AML-193 (cell line): ENCODE results near the gene LTA4H.
"Not testable (repeated sequence)": the region's sequence is repeated elsewhere in the genome, so short reads cannot be mapped to it uniquely, and the experiment has no call there.

Source experiments
- DNase-seq, 2 experiments: peaks; one replicate each; lab custom pipeline; 2025; lab: John Stamatoyannopoulos, UW

The LTA4H gene

DNA sequence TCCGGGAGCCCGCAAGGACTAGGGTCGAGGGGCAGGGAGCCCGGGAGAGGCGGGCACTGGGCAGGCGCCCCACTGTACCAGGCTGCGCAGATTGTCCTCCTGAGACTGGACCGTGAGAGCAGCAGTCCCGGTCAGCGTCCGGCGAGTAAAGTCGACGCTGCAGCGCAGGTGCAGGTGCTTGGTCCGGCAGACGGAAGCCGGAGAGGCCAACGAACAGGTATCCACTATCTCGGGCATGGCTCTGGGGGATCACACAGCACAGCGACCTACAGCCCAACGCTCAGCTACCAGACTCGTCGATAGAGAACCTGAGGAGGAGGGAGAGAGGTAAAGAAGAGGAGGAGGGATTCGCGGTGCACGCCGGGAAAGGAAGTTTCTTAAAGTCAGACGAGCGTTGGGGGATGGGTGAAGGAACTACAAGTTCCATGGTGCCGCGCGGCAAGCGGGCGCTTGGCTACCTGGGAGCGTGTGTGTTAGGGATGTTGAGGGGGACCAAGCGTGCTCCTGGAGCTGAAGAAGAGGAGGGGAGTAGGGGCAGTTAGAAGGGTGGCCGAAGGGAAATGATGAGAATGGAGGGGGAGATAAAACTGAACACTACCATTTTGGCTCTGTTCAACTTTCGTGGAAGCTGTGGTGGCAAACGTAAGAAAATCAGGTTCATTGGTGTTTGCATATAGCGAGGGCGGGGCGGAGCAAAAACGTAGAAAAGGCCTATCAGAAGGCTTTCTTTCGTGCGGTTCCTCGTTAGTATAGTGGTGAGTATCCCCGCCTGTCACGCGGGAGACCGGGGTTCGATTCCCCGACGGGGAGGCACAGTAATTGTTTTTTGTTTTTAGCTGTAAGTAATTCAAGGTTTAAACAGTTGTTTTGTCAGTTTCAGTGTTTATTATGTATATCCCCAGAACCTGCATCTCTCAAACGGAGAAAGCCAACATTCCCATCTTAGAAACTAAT, at the start of gene LTA4H:
Gene LTA4H, minus strand, starts transcription at position 305 of the 954 bp plus-strand sequence. Its CDS starts 68 bp downstream, at position 237.
- peak; percentile 98 to 99 for DNase-seq

GRCh38 chr12:96084624-96085023, 49.2 kb upstream of the LTA4H start:
- DNase-seq, result no peak

DNA sequence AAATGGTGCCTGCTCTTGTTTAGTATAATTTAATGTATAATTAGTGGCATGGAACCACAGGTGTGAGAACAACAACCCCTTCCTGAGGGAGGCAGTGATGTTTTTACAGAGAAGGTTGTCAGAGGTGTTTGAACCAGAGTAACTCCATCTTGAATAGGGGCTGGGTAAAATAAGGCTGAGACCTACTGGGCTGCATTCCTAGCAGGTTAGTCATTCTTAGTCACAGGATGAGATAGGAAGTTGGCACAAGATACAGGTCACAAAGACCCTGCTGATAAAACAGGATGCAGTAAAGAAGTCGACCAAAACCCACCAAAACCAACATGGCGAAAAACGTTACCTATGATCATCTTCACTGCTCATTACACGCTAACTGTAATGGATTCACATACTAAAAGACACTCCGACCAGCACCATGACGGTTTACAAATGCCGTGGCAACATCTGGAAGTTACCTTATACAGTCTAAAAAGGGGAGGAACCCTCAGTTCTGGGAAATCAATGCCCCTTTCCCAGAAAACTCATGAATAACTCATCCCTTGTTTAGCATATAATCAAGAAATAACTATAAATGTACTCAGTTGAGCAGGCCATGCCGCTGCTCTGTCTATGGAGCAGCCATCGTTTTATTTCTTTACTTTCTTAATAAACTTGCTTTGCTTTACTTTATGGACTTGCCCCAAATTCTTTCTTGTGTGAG, 47.8 kb upstream of the LTA4H start:
- DNase-seq, result no peak

DNA sequence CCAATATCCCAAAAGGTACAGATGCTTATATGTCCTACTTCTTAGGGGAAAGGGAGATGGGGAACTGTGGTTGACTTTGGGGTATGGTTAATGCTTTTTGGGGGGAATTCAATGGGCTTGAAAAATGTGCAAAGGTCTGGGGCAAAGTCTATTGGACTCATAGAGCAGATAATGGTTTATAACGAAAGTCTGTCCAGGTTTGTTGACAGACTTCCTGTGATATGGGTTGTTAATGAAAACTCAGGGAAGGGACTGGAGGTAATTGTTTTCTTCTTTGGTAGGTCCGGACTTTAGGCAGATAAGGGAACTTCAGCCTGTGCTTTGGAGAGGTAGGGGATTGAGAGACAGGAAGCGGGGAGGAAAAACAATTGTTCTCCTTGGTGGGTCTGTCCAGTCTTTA, 46.2 kb upstream of the LTA4H start:
- no peak for DNase-seq

DNA sequence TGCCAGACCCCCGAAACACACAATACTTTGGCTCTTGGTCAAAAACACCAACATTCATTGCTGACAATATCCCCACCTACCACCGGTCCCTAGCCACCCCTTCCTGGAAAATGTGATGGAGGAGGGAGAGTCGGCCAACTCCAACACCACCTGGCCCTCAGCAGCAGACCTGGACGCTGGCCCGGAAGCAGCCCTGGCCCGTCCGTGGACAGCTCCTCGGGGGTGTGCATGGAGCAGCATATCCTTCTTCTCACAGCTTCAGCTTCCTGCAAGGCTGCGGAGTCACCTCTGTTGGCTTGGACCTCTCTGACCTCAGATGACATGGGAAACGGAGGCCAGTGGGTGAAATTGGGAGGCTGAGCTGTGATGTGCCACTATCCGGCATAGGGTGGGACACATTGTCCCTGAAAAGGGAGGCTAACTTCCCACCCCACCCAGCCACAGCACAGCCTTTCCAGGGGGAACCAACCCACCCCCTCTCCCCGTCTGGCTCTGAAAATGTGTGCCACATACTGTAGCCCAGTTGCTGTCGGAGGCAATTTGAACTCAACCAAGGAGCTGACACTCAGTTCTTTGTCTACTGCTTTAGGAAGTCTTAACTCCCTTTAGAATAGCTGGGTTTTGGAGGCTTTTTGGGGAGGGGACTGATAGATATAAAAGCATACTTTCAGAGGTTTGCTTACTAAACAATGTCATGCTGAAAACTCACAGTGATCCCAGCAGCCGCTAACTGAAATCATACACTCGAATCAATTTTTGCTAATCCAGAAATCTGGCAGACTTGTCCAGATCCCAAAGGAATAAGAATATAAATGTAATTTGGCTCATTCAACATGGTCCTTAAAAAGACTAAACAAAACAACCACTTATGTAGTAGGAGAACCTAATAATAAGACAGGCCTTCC, 43.1 kb upstream of the LTA4H start:
- DNase-seq, result no peak

- DNase-seq, result no peak
Observed at GRCh38 chr12:96077081-96077480, 41.7 kb upstream of the LTA4H start.

GRCh38 chr12:96075560-96075959, 40.2 kb upstream of the LTA4H start:
- no peak for DNase-seq

DNA sequence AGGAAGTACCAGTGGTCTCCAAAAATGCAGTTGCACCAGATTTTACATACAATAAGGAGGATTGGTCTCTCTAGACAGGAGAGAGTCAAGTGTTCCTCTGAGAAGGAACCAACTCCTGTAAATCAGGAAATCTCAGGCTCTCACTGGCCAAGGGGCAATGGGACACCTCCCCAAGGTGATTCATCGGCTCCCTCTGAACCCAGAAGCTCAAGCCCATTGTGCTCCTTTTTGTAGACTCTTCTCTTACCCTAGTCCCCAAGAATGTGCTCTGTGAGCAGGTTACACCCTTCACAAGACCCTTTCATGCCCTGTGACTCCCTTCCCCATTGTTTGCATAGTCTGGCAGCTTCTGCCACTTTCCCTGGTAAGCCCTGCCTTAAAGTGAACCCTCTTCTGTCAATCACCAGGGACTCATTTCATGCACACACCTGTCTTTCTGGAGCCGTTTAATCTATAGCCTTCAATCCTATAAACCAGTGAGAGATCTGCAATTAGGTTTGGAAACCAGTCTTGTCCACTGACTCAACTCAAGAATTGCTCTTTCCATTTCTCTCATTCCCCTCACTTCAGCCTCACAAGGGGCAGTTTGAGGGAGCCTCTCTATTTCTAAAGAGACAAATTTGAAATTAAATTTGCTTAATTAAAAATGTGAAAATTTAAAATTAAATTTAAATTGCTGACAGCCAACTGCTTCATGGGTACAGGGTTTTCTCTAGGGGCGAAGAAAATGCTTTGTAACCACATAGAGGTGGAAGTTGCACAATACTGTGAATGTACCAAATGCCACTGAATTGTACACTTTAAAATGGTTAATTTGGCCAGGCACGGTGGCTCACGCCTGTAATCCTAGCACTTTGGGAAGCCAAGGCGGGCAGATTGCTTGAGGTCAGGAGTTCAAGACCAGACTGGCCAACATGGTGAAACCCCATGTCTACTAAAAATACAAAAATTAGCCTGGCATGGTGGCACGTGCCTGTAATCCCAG, 38.3 kb upstream of the LTA4H start:
- peak; percentile 27 to 65 for DNase-seq

- DNase-seq, result no peak
Observed at GRCh38 chr12:96070670-96071279, 35.4 kb upstream of the LTA4H start.

DNA sequence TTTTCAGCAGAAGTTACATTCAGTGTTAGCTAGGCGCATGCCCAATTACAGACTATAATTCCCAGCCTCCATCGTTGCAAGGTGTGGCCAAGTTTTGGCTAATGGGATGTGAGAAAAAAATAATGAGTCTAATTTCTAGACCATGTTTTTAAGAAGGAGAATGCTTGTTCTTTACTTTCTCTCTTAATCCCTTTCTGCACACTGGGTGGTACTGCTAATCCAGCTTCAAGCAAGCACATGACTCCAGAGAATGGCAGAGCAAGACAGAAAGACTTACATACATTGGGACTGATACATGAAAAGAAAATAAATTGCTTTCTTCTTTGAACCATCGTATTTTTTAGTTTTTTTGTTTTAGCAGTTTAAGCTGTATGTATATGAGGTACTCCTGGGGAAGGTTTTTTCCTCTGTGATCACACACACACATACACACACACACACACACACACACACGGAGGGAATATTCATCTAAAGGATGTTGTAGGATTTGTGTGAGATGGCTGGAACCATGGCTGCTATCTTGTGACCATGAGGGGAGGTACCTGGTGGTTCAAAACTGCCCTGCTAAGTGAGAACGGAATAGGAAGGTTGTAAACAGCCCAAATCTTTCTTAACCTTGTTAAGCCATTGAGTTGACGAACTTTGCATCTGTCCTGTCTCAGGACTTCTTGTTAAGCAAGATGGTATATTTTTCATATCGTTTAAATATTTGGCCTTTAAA, 34.3 kb upstream of the LTA4H start:
- no peak for DNase-seq

DNA sequence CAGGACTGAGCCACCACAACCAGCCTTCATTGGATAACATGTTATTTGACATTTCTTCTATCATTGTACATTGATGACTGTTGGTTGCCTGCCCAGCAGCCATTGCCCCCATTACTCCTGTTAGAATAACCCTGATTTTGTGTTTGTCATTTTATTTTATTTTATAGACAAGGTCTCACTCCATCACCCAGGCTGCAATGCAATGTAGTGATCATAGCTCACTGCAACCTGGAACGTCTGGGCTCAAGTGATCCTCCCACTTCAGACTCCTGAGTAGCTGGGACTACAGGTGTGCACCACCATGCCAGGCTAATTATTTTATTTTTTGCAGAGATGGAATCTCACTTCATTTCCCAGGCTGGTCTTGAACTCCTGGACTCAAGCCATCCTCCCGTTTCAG, 33.2 kb upstream of the LTA4H start:
- no peak for DNase-seq

GRCh38 chr12:96068111-96068510, 32.7 kb upstream of the LTA4H start:
- no peak for DNase-seq

DNA sequence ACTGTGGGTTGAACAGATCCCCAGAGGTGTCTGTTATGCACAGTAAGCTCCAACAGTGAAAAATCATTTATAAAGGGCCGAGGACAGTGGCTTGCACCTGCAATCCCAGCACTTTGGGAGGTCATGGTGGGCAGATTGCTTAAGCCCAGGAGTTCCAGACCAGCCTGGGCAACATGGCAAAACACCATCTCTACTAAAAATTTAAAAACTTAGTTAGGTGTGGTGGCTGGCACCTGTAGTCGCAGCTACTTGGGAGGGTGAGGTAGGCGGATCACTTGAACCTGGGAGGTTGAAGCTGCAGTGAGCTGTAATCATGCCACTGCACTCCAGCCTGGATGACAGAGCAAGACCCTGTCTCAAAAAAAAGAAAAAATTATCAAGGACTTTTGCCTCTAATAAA, 30.4 kb upstream of the LTA4H start:
- not testable (repeated sequence) for DNase-seq

GRCh38 chr12:96064966-96065365, 29.6 kb upstream of the LTA4H start:
- no peak for DNase-seq

DNA sequence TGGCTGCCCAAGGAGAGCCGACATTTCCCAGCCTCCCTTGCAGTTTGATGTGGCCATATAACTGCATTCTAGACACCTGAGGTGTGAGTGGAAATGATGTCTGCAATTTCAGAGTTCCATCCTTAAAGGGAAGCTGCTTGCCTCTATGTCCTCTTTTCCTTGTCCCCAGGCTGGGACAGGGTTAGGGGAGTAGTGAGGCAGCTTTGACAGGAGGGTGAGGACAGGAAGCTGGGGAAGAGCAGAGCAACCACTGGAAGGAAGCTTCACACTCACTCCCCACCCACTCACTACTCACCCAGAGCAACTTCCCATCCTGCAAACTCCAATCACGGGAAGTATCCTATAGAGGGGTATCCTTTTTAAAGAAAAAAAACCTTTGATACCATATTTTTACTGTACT, 28.9 kb upstream of the LTA4H start:
- DNase-seq, result peak in 1 of 2 experiments; percentile 22

GRCh38 chr12:96063046-96063445, 27.7 kb upstream of the LTA4H start:
- DNase-seq, result peak in 1 of 2 experiments; percentile 14

- DNase-seq, result peak; percentile 91 to 92
Observed at GRCh38 chr12:96061864-96062453, 26.6 kb upstream of the LTA4H start.

DNA sequence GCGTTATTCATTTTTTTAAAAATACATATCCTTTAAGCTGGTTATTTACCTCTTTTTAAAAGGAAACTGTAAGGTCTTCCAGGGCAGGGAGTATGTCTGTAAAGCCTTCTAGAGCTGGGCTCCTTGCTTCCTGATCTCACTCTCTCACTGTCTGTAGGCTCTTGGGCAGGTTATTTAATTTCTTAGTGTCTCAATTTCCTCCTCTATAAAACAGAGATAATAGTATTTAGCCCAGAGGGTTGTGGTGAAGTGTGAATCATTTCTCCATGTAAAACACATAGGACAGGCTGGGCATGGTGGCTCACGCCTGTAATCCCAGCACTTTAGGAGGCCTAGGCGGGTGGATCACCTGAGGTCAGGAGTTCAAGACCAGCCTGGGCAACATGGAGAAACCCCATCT, 25.9 kb upstream of the LTA4H start:
- no peak for DNase-seq

DNA sequence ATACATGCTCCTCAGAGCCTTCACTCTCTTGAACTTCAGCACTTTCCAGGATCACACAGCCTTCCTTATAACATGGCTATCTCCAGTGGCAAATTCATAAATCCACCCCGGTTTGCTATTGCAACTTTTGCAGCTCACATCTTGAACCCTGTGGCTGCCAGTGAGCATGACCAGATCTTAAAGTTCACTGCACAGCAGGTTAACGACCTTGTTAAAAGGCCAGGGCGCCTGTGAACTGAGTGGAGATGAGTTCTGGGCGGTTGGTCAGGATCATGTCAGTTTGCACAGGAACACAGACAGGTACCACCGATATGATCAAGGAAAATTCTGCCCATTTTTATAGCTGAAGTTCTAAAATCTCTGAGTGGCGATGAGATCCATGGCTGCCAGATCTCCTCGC, 24.7 kb upstream of the LTA4H start:
- DNase-seq, result no peak
